Measurements from ENCODE around the gene SUSD1.

SUSD1 gene

DNA sequence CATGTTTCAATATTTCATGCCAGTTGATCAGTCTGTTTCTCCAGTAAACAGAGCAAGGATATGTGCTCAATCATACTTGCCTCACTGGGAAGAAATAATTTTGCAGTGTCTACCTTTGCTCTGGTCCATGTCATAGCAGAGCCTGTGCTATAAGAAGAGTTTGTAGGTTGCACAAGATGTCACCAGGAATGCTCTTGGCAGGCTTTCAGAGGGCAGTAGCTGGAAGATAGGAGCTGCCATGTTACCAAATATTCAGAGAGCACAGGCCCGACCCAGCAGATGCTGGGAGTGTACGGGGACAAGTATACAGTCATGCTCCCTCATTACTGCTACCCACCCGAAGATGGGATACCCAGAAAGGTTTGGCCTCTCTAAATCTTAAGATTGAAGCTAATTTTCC lies 175.8 kb downstream of the SUSD1 start:
- H3K9me3 ChIP-seq (ENCODE audit: control insufficient read depth in 2 of 2, low read length in 2 of 2) = no peaks in the 10 kb centered on the region
- no peak overlapping the region for H3K27ac ChIP-seq (ENCODE audit: low read length)
- no peak overlapping the region for H3K9ac ChIP-seq (ENCODE audit: low read length in 2 of 2)
- H3K4me1 ChIP-seq (ENCODE audit: control insufficient read depth, insufficient read depth, low read length) = no peaks in the 10 kb centered on the region
- H3K4me3 ChIP-seq (ENCODE audit: low read length in 2 of 2) = no peak overlapping the region
- H3K27me3 ChIP-seq (ENCODE audit: control insufficient read depth in 1 of 2, insufficient read depth in 2 of 2, low read length in 2 of 2) = no peaks in the 10 kb centered on the region
- H3K36me3 ChIP-seq (ENCODE audit: control insufficient read depth in 2 of 2, insufficient read depth in 2 of 2, low read length in 2 of 2) = no peaks in the 10 kb centered on the region

DNA sequence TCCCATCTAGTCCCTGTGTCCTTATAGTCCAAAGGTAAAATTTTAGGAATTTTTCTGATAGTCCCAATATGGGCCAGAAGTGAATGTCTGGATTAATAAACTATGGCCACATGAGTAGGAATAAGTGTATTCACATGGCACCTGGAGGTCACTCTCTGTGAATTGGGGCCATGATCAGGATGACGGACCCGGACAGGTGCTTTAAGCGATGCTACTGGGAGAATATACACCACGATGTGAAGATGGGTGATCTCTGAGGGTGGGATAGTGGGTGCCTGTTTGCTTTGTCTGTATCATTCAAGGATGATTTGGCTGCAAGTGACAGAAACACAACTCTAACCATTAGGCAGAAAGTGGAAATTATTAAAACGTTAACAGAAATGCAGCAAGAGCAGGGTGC lies 177.3 kb downstream of the SUSD1 start:
- H3K27ac ChIP-seq (ENCODE audit: low read length) = no peak overlapping the region
- H3K9ac ChIP-seq (ENCODE audit: low read length in 2 of 2) = no peak overlapping the region
- H3K27me3 ChIP-seq (ENCODE audit: control insufficient read depth in 1 of 2, insufficient read depth in 2 of 2, low read length in 2 of 2) = no peaks in the 10 kb centered on the region
- no peaks in the 10 kb centered on the region for H3K4me1 ChIP-seq (ENCODE audit: control insufficient read depth, insufficient read depth, low read length)
- H3K9me3 ChIP-seq (ENCODE audit: control insufficient read depth in 2 of 2, low read length in 2 of 2) = no peaks in the 10 kb centered on the region
- H3K4me3 ChIP-seq (ENCODE audit: low read length in 2 of 2) = no peak overlapping the region
- no peaks in the 10 kb centered on the region for H3K36me3 ChIP-seq (ENCODE audit: control insufficient read depth in 2 of 2, insufficient read depth in 2 of 2, low read length in 2 of 2)

DNA sequence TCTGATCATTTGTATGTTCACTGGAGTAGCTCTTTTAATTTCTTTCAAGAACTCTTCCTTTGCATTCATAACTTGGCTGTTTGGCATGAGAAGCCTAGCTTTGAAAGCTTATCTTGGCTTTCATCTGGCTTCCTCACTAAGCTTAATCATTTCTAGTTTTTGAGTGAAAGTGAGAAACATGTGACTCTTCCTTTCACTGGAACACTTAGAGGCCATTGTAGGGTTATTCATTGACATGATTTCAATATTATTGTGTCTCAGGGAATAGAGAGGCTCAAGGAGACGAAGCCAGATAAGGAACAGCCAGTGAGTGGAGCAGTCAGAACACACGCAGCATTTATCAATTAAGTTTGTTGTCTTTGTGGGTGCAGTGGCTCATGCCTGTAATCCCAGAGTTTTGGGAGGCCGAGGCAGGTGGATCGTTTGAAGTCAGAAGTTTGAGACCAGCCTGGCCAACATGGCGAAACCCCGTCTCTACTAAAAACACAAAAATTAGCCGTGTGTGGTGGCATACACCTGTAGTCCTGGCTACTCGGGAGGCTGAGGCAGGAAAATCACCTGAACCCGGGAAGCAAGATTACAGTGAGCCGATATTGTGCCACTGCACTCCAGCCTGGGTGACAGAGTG lies 180.2 kb downstream of the SUSD1 start:
- Histone ChIP-seq H3K36me3 (ENCODE audit: control insufficient read depth in 2 of 2, insufficient read depth in 2 of 2, low read length in 2 of 2) (no peaks in the 10 kb centered on the region), H3K27me3 (ENCODE audit: control insufficient read depth in 1 of 2, insufficient read depth in 2 of 2, low read length in 2 of 2) (no peaks in the 10 kb centered on the region), H3K9ac (ENCODE audit: low read length in 2 of 2) (no peak overlapping the region), H3K4me3 (ENCODE audit: low read length in 2 of 2) (no peak overlapping the region), H3K4me1 (ENCODE audit: control insufficient read depth, insufficient read depth, low read length) (no peaks in the 10 kb centered on the region), H3K27ac (ENCODE audit: low read length) (no peak overlapping the region), H3K9me3 (ENCODE audit: control insufficient read depth in 2 of 2, low read length in 2 of 2) (peaks cover 0 to 5% of the 10 kb centered on the region in 2 donors)

DNA sequence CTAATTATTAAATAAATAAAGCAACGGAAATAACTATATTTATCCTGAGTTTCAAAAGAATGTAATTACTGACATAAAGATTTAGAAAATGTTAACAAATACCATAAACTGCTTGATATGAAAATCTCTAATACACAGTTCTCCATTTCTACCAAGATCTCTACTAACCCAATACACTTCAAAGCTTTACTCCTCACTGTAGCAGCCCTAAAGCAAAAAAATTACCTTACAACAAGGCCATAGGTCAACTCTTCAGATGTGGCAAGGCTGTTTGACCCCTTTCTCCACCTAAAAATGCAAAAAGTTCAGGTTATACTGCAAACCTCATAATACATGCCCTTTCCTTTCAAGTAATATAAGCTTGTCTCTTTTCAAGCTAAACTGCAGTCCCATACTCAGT lies 181.8 kb downstream of the SUSD1 start:
- Histone ChIP-seq H3K27ac (ENCODE audit: low read length) (no peak overlapping the region), H3K36me3 (ENCODE audit: control insufficient read depth in 2 of 2, insufficient read depth in 2 of 2, low read length in 2 of 2) (no peaks in the 10 kb centered on the region), H3K27me3 (ENCODE audit: control insufficient read depth in 1 of 2, insufficient read depth in 2 of 2, low read length in 2 of 2) (no peaks in the 10 kb centered on the region), H3K9me3 (ENCODE audit: control insufficient read depth in 2 of 2, low read length in 2 of 2) (peaks cover 0 to 5% of the 10 kb centered on the region in 2 donors), H3K9ac (ENCODE audit: low read length in 2 of 2) (no peak overlapping the region), H3K4me3 (ENCODE audit: low read length in 2 of 2) (no peak overlapping the region), H3K4me1 (ENCODE audit: control insufficient read depth, insufficient read depth, low read length) (no peaks in the 10 kb centered on the region)

DNA sequence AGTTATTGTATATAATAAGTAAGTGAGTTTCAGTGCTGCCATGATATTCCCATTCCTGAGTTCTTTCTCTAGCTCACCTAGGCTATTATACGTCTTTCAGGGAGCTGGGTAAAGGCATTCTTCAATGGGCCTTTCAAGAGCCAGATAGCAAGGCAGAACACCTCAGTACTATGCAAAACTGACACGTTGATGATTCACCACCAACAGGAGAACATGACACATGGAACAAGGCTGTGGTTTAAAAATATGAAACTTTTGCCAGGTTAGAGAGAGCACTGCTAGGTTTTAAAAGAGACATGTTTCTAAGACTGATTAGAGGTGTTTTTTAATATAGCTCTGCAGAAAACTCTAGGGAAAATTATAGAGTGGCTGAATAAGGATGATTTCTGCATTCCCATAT lies 182.6 kb downstream of the SUSD1 start:
- Histone ChIP-seq H3K36me3 (ENCODE audit: control insufficient read depth in 2 of 2, insufficient read depth in 2 of 2, low read length in 2 of 2) (no peaks in the 10 kb centered on the region), H3K9me3 (ENCODE audit: control insufficient read depth in 2 of 2, low read length in 2 of 2) (peaks cover 0 to 5% of the 10 kb centered on the region in 2 donors), H3K4me1 (ENCODE audit: control insufficient read depth, insufficient read depth, low read length) (no peaks in the 10 kb centered on the region), H3K27me3 (ENCODE audit: control insufficient read depth in 1 of 2, insufficient read depth in 2 of 2, low read length in 2 of 2) (no peaks in the 10 kb centered on the region), H3K27ac (ENCODE audit: low read length) (no peak overlapping the region), H3K9ac (ENCODE audit: low read length in 2 of 2) (no peak overlapping the region), H3K4me3 (ENCODE audit: low read length in 2 of 2) (no peak overlapping the region)

DNA sequence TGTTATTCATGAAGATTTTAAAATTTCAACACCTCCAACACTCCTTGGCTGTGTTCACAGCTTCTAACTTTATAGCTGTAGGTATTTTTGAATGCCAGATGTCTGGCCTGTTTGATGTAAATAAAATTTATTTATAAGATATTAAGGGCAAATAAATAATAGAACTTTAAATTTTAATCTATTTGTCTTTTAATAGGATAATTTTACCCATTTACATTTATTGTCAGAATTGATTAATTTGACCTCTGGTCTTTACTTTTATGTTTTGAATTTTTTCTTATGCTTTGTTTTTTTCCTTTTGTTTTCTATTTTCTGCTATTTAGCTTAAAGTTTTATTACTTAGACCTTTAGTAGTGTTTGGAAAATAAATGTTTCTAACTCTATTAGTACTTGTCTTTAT lies 183.9 kb downstream of the SUSD1 start:
- H3K9ac ChIP-seq (ENCODE audit: low read length in 2 of 2) = no peak overlapping the region

More for the DNA sequence above, 183.9 kb downstream of the SUSD1 start:
- H3K36me3 ChIP-seq (ENCODE audit: control insufficient read depth in 2 of 2, insufficient read depth in 2 of 2, low read length in 2 of 2) = no peaks in the 10 kb centered on the region
- H3K4me3 ChIP-seq (ENCODE audit: low read length in 2 of 2) = no peak overlapping the region
- H3K27me3 ChIP-seq (ENCODE audit: control insufficient read depth in 1 of 2, insufficient read depth in 2 of 2, low read length in 2 of 2) = no peaks in the 10 kb centered on the region
- H3K4me1 ChIP-seq (ENCODE audit: control insufficient read depth, insufficient read depth, low read length) = no peaks in the 10 kb centered on the region
- no peak overlapping the region for H3K27ac ChIP-seq (ENCODE audit: low read length)
- peaks cover 0 to 5% of the 10 kb centered on the region in 2 donors for H3K9me3 ChIP-seq (ENCODE audit: control insufficient read depth in 2 of 2, low read length in 2 of 2)
